ENCODE measurements around the gene ASB2.

DNA sequence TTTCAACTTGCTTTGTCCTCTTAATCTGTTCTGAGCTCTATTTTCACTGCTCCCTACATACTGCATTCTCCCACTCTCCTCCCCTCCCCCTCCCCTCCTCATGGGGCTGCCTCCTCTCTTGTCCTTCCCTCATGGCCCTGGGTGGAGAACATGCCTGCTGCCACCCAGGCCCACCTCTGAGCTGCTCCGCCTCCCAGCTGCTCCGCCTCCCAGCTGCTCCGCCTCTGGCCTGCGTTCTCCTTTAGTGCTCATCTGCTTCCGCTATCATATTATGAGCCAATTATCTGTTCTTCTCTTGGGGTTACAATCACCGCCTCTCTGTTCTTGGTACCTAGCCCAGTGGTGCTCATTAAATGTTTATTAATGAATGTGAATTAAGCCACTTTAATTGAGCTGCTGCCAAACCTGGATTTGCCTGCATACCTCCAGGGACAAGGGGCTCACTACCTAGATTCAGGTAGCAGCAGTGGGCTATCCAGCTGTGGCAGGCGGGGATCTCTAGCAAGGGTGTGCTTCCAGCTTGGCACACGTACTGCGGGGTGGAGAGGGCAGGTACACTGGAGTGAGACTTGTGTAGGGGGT, 81.3 kb downstream of the ASB2 start:
- TF ChIP-seq CTCF (IDR thresholded peaks at IDR 0.05; ENCODE audit: borderline replicate concordance, extremely low read depth, low read length, poor library complexity, severe bottlenecking), result no peak
- no peak for TF ChIP-seq EZH2 (IDR thresholded peaks at IDR 0.05; ENCODE audit: borderline replicate concordance, low read depth, low read length, severe bottlenecking)

All from DND-41 (cell line).